ENCODE data around the gene UXS1.
"Not testable (repeated sequence)": the region's sequence is repeated elsewhere in the genome, so short reads cannot be mapped to it uniquely, and the experiment has no call there.

UXS1 gene

DNA sequence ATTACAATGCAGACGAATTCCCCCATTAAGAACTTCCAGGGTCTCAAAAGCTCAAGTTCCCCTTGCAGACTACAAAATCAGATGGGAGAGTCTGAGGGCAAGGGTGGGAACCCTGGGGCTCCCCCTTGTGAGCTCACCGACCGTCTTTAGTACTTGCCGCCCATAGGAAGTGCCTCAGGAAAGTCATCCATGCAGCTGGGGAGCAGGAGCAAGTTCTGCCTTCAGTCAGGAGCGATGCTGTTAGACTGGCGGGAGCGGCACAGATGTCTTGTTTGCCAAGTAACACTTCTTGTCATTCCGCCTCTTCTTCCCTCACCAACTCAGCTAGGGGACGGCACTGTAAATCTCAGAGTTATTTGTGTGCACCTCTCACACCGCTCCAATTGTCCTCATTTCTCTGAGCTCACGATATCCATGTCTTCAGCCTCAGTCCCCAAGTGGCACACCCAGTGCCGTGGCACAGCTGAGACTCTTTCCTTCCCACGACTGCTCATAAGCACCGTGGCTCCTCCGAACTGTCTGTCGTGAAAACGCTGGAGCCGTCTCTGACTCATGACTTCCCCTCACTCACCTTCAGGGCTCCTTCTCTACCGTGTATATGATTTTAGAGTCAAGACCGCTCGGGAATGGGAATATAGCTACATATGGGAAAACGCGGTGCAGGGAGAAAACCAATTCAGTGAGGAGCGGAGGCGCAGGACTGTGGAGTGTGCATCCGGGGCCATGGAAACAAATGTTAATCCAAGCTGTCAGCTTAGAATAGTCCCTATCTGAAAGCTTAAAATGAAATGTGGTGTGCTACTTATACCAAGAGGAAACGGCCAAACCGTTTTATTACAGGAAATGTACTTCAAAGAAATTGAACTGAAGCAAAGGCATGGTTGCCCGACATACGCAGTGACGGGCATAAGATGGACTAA lies 34.0 kb downstream of the UXS1 start:
- DNase-seq = peak; percentile 58

DNA sequence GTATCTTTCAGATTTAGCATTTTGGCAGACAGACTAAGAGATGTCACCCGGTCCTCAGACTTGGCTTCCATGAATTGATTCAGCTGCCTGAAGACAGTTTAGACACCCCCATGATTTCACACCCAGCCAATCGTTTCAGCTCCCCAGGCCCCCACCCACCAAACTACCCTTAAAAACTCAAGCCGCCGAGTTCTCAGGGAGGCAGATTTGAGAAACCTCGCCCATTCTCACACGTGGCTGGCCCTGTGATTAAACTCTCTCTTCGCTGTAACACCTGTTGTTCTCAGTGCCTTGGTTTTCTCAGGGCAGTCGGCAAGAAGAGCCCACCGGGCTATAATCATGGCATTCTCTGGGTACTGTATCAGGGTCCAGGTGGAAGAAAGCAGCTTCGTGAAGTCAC lies 35.2 kb downstream of the UXS1 start:
- peak; percentile 36 for DNase-seq

GRCh38 chr2:106158131-106158530 lies 36.0 kb downstream of the UXS1 start:
- DNase-seq = no peak

GRCh38 chr2:106157416-106157815 lies 36.7 kb downstream of the UXS1 start:
- DNase-seq = no peak

DNA sequence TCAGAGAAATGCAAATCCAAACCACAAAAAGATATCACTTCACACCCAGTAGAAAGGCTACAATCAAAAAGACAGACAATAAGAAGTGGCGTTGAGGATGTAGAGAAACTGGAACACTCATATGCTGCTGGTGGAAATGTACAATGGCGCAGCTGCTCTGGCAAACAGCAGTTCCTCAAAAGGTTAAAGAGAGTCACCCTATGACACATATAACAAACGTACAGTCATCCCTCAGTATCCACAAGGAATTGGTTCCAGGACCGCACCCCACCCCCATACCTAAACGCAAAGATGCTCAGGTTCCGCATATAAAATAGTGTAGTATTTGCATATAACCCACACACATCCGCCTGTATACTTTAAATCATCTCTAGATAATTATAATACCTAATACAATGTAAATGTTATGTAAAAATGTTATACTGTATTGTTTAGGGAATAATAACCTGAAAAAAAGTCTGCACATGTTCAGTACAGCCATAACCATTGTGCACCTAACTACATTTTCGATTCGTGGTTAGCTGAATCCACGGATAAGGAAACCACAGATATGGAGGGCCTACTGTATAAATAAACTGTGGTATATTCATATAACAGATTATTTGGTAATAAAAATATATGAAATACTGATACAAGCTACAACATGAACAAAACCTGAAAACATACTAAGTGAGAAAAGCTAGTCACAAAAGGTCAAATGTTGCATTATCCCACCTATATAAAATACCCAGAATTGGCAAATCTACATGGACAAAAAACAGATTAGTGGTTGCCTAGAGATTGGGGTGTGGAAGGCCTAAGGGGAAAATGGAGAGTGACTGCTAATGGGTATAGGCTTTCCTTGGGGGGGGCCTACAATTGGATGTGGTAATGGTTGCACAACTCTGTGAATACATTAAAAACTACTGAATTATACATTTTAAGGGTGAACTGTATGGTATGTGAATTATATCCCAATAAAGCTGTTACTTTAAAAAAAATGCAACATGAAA lies 37.5 kb downstream of the UXS1 start:
- no peak for DNase-seq

DNA sequence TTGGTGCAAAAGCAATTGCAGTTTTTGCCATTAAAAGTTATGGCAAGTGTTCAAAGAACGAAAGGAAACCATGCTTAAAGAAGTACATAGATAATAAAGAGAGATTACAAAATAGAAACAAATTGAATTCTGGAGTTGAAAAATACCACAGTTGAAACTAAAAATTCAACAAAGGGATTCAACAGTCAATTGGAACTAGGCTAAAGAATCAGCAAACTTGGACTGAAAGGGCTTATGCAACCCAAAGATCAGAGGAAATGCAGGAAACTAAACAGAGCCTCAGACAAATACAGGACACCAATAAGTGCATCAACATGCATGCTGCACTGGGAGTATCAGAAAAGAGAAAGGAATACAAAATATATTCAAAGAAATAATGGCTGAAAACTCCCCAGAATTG lies 40.3 kb downstream of the UXS1 start:
- DNase-seq = no peak

GRCh38 chr2:106147665-106148064 lies 46.4 kb downstream of the UXS1 start:
- no peak for DNase-seq

GRCh38 chr2:106147159-106147558 lies 46.9 kb downstream of the UXS1 start:
- DNase-seq = no peak

- DNase-seq = peak; percentile 13
Observed at GRCh38 chr2:106144621-106145331, 49.3 kb downstream of the UXS1 start.

- DNase-seq = no peak
Observed at GRCh38 chr2:106143495-106144215, 50.4 kb downstream of the UXS1 start.

DNA sequence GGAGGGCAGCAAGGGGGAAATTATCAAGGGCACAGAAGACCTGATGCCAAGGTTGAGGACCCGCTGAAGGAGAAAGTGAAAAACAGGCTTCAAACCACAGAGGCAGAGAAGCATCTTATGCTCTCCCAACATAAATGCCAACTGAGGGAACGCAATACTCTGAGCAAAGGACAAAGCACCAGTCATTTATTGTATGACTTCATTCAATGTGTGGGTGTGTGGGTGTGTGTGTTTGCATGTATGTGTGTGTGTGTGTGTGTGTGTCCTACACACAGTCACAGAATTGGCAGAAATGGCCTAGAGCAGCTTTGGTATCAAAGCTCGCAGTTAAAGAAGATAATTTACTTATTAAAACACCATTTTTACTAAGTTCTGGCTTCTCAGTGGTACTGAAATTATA lies 51.4 kb downstream of the UXS1 start:
- DNase-seq = no peak

DNA sequence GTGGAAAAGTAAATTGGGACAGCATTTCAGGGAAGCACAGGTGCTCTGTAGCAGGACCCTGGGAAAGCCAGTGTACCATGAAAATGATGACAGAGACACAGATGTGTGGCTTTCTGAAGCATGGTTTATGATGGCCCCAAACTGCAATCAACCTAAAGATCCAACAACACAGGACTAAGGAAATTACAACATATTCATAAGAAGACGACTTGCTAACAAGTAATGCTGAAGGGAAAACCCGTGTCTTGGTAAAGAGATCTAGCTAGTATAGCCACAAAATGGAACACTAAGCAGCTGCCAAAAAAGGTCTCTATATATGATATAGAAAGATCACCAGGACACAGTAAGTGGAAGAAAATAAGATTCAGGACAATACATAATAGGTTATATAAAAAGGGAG lies 53.2 kb downstream of the UXS1 start:
- no peak for DNase-seq

DNA sequence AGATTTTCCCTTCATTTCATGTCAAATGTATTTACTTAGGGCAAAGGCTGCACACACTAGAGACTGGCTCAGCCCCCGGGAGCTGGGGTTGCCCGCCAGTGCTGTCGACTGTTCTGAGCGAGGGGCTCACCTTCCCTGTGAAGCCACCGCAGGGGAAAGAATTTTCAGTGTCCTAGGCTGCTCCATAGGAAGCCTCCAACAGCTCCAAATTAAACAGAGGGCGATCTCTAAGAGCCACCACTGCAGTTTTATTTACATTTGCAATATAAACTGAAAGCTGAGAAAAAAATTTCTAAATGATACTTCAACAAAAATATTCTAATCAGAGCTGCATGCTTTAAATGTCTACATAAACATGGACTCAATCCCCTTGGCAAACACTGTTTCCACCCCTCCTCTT lies 54.0 kb downstream of the UXS1 start:
- DNase-seq = no peak

GRCh38 chr2:106139238-106139935 lies 54.7 kb downstream of the UXS1 start:
- DNase-seq = no peak

- DNase-seq = no peak
Observed at GRCh38 chr2:106138543-106139237, 55.4 kb downstream of the UXS1 start.

GRCh38 chr2:106137731-106138521 lies 56.2 kb downstream of the UXS1 start:
- DNase-seq = peak; percentile 9

GRCh38 chr2:106131192-106131591 lies 62.9 kb downstream of the UXS1 start:
- not testable (repeated sequence) for DNase-seq

- DNase-seq = no peak
Observed at GRCh38 chr2:106130251-106130998, 63.7 kb downstream of the UXS1 start.

GRCh38 chr2:106129592-106129991 lies 64.5 kb downstream of the UXS1 start:
- no peak for DNase-seq

Measured in activated effector memory CD4-positive, alpha-beta T cell treated with Interleukin-2 at 50 U/mL for 16 hours (primary cell).